ENCODE results near the gene DNAH14.
"Not testable (repeated sequence)": the region's sequence is repeated elsewhere in the genome, so short reads cannot be mapped to it uniquely, and the experiment has no call there.

DNAH14 gene

GRCh38 chr1:225152061-225152460 is 222.6 kb downstream of the DNAH14 start:
- DNase-seq (ENCODE audit: low read depth in 2 of 2) = no peak

GRCh38 chr1:225155555-225155954 is 226.1 kb downstream of the DNAH14 start:
- no peak for DNase-seq (ENCODE audit: low read depth in 2 of 2)

- no peak for DNase-seq (ENCODE audit: low read depth in 2 of 2)
Measured at GRCh38 chr1:225156254-225156653, 226.8 kb downstream of the DNAH14 start.

DNA sequence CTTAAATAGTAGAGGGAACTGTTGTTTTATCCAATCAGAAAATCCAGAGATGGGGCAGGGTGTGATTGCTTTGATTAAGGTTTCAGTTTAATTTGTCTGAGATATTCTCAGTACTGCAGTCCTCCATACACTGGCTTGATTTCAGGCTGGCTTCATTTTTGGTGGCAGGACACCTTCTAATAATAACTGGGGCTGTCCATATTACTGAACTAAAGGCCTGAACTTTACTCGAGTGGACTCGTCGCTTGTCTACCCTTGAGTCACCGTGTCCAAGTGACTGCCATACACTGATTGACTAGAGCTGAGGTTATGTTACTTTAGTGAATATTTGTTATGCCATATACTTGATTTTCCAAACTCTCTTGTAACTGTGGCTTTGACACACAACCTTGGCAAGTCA is 228.8 kb downstream of the DNAH14 start:
- no peak for DNase-seq (ENCODE audit: low read depth in 2 of 2)

- no peak for DNase-seq (ENCODE audit: low read depth in 2 of 2)
Measured at GRCh38 chr1:225159793-225160192, 230.3 kb downstream of the DNAH14 start.

DNA sequence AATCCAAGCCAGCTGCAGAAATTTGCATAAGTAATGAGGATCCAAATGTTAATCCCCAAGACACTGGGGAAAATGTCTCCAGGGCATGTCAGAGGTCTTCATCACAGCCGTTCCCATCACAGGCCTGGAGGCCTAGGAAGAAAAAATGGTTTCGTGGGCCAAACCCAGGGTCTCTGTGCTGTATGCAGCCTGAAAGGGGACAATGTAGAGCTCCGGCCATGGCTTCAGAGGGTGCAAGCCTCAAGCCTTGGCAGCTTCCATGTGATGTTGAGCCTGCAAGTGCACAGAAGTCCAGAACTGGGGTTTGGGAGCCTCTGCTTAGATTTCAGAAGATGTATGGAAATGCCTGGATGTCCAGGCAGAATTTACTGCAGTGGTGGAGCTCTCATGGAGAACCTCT is 247.9 kb downstream of the DNAH14 start:
- DNase-seq (ENCODE audit: low read depth in 2 of 2) = not testable (repeated sequence)

DNA sequence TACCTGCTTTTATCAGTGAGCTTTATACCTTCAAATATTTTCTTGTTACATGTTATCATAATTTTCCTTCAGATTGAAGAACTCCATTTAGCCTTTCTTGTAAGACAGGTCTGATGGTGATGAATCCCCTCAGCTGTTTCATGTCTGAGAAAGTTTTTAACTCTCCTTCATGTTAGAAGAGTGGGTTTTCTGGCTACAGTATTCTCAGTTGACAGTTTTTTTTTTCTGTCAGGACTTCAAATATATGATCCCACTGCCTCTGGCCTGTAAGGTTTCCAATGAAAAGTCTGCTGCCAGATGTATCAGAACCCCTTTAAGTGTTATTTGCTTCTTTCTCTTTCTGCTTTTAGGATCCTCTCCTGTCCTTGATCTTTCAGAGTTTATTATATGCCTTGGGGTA is 250.2 kb downstream of the DNAH14 start:
- no peak for DNase-seq (ENCODE audit: low read depth in 2 of 2)

- DNase-seq (ENCODE audit: low read depth in 2 of 2) = no peak
Measured at GRCh38 chr1:225182716-225183115, 253.2 kb downstream of the DNAH14 start.

DNA sequence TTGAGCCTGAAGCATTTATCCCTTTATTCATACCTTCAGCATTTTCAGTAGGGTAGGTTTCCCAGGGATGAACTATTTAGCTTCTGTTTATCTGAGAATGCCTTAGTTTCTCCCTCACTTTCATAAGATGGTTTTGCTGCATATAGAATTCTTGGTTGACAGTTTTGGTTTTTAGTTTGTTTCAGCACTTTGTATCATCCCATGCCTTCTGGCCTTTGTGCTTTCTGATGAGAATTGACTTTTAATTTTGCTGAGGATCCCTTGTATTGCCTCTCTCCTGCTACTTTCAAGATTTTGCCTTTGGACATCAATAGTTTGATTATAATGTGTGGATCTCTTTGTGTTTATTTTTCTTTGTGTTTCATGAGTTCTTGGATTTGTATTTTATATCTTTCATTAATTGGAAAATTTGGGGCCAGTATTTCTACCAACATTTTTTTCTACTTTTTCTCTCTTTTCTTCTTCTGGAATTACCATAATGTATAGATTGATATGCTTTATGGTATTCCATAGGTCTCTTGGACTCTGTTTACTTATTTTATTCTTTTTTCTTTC is 261.8 kb downstream of the DNAH14 start:
- no peak for DNase-seq (ENCODE audit: low read depth in 2 of 2)

DNA sequence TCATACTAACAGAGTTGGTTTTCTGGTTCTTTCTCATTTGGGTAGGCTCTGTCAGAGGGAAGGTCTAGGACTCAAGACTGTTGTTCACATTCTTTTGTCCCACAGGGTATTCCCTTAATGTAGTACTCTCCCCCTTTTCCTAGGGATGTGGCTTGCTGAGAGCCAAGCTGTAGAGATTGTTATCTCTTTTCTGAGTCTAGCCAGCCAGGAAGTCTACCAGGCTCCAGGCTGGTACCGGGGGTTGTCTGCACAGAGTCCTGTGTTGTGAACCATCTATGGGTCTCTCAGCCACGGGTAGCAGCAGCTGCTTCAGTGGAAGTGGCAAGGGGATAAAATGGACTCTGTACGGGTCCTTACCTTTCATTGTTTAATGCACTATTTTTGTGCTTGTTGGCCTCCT is 272.0 kb downstream of the DNAH14 start:
- no peak for DNase-seq (ENCODE audit: low read depth in 2 of 2)

- DNase-seq (ENCODE audit: low read depth in 2 of 2) = no peak
Measured at GRCh38 chr1:225207791-225208190, 278.3 kb downstream of the DNAH14 start.

DNA sequence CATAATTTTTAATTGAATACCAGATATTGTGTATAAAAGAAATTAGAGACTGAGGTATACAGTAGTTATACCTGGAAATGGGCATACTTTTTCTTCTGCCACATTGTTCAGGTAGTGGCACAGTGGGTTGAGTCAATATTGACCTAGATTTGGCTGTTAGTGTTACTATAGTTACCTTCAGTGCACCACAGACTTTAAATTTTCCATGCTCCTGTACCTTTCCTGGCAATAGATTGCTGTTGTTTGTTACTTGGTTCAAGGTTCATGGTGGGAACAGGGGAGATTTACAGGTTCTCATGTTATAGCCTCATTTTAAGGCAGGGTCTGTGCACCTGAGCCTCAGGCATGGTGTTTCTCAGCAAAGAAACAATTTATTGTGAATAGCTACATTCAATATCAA is 279.7 kb downstream of the DNAH14 start:
- DNase-seq (ENCODE audit: low read depth in 2 of 2) = no peak

GRCh38 chr1:225210180-225210579 is 280.7 kb downstream of the DNAH14 start:
- not testable (repeated sequence) for DNase-seq (ENCODE audit: low read depth in 2 of 2)

DNA sequence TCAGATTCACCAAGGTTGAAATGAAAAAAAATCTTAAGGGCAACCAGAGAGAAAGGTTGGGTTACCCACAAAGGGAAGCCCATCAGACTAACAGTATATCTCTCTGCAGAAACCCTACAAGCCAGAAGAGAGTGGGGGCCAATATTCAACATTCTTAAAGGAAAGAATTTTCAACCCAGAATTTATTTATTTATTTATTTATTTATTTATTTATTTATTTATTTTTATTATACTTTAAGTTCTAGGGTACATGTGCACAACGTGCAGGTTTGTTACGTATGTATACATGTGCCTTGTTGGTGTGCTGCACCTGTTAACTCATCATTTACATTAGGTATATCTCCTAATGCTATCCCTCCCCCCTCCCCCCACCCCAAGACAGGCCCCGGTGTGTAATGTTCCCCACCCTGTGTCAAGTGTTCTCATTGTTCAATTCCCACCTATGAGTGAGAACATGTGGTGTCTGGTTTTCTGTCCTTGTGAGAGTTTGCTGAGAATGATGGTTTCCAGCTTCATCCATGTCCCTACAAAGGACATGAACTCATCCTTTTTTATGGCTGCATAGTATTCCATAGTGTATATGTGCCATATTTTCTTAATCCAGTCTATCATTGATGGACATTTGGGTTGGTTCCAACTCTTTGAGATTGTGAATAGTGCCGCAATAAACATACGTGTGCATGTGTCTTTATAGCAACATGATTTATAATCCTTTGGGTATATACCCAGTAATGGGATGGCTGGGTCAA is 282.4 kb downstream of the DNAH14 start:
- DNase-seq (ENCODE audit: low read depth in 2 of 2) = not testable (repeated sequence)

- no peak for DNase-seq (ENCODE audit: low read depth in 2 of 2)
Measured at GRCh38 chr1:225224287-225224686, 294.8 kb downstream of the DNAH14 start.

DNA sequence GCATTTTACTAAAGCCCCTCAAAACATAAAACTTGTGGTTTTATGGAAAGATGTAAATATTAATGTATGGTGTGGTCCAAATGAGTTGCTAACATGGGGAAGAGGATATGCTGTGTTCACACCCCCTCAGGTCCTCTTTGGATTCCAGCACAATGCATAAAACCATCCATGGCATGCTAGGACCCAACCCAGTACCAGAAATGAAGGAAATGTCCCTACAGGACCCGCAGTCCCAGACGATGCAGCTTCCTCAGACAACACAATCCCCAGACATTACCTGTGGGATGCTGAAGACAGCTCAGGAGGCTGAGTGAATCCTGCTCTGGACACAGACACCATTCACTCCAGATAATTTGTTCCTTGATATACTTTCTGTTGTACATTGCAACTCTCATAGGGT is 296.2 kb downstream of the DNAH14 start:
- no peak for DNase-seq (ENCODE audit: low read depth in 2 of 2)

DNA sequence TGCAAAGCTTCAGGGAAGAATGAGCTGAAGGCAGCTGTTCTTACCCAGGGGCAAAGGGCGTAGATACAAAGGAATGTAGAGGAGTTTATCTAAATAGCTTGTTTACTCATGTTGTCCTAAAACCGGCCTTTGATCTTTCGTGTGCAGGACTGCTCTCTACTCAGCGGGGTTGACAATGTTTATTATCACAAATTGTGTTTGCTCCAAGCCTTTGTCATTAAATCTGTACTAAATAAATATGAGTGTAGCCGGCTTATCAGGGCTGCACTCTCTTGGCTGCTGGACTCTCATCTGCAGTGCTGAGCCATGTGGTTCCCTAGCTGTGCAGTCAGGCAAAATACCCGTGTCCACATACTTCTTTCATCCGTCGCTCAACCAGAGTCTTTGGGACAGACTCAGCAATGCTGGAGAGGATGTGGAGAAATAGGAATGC is 299.4 kb downstream of the DNAH14 start:
- DNase-seq (ENCODE audit: low read depth in 2 of 2) = no peak

GRCh38 chr1:225229429-225229828 is 300.0 kb downstream of the DNAH14 start:
- DNase-seq (ENCODE audit: low read depth in 2 of 2) = not testable (repeated sequence)

GRCh38 chr1:225230483-225230882 is 301.0 kb downstream of the DNAH14 start:
- DNase-seq (ENCODE audit: low read depth in 2 of 2) = no peak

- DNase-seq (ENCODE audit: low read depth in 2 of 2) = not testable (repeated sequence)
Measured at GRCh38 chr1:225232930-225233329, 303.5 kb downstream of the DNAH14 start.

DNA sequence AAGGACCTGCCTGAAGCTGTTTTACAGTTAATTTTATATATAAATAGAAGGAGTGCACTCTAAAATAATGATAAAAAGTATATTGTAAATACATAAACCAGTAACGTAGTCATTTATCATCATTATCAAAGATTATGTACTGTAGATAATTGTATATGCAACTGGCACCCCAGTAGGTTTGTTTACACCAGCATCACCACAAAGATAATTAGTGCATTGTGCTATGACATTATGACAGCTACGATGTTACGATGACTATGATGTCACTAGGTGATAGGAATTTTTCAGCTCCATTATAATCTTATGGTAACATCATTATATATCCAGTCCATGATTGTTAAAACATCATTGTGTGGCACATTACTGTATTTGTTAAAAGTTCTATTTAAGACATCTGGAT is 313.1 kb downstream of the DNAH14 start:
- no peak for DNase-seq (ENCODE audit: low read depth in 2 of 2)

DNA sequence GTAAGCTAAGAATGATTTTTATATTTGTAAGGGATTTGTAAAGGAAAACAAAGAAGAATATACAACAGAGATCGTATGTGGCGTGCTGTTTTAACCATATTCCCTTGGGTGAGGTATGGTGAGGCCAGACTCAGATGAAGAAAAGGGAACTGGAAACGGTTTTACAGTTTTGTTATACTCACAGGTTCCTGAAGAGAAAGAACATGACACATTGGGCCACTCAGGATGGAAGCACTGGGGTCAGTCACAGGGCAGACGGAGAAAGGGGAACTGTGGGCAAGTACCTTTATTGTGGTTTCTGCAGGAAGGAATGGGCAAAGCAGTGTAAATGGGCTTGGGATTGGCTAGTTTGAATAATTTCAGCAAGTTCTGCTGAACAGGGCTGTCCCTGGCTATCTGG is 321.0 kb downstream of the DNAH14 start:
- DNase-seq (ENCODE audit: low read depth in 2 of 2) = no peak

- no peak for DNase-seq (ENCODE audit: low read depth in 2 of 2)
Measured at GRCh38 chr1:225253173-225253572, 323.7 kb downstream of the DNAH14 start.

- no peak for DNase-seq (ENCODE audit: low read depth in 2 of 2)
Measured at GRCh38 chr1:225253784-225254183, 324.3 kb downstream of the DNAH14 start.
